Testis (tissue), 3 donors: ENCODE results near the gene ACAA2. TPM values are rescaled to one million over a fixed set of nuclear protein-coding genes. Genes with fewer than 3 reads are reported as not detected.
"Not testable (repeated sequence)": the region's sequence is repeated elsewhere in the genome, so short reads cannot be mapped to it uniquely, and the experiment has no call there.

ENCODE experiments used
- DNase-seq: peaks from one replicate; pipeline ENCODE4 v3.0.0-alpha.2; 2019
- H3K27ac ChIP-seq, 2 donors: fragments of 200-600 bp; sonication (generic); one replicate each; pipeline ENCODE4 v1.5.1; 2019
- H3K27me3 ChIP-seq: fragments of 200-600 bp; sonication (generic); one replicate; pipeline ENCODE4 v1.5.1; 2019
- H3K36me3 ChIP-seq: fragments of 200-600 bp; sonication (generic); one replicate; pipeline ENCODE4 v1.5.1; 2017; ENCODE audit warnings: low read depth; ENCODE audit errors: missing control alignments
- H3K4me1 ChIP-seq: fragments of 200-600 bp; sonication (generic); one replicate; pipeline ENCODE4 v1.5.1; 2019
- H3K4me3 ChIP-seq, 2 donors: fragments of 200-600 bp; sonication (generic); one replicate each; pipeline ENCODE4 v1.5.1; 2017 to 2019
- H3K9me3 ChIP-seq: fragments of 200-600 bp; sonication (generic); one replicate; pipeline ENCODE4 v1.5.1; 2017
- POLR2A ChIP-seq: fragments of 450-650 bp; IDR thresholded peaks from one replicate; pipeline ENCODE4 v1.6.1; 2017; ENCODE audit warnings: antibody characterized with exemption, mild to moderate bottlenecking, moderate library complexity
- WGBS, 2 donors: methylation state at CpG; one replicate each; pipeline ENCODE4 v1.1.5; 2018; 5-methylcytosine and 5-hydroxymethylcytosine counted together
- intact Hi-C: fragments of 100-400 bp; cut with DNase I; formaldehyde crosslinking; loops from one replicate; pipeline ENCODE4 v1.15.1; 2023; ENCODE audit warnings: low total_unique reads
- polyA plus RNA-seq: library from polyadenylated mRNA; stranded (reverse); fragments of 350-450 nt; fragmentation: Illumina TruSeq; extraction: RNeasy Lipid Tissue Mini Kit (QIAGEN cat#74804); gene quantifications from one replicate; pipeline ENCODE4 v1.2.3, GENCODE V29; 2014; ENCODE audit warnings: low read depth, low replicate concordance; ENCODE audit not compliant: insufficient read depth
- total RNA-seq, 2 donors: library from RNA; depleted of rRNA; stranded (reverse); fragments of >200 nt; gene quantifications; one replicate each; pipeline ENCODE4 v1.2.3, GENCODE V29; 2016
- TF ChIP-seq, protein P1 (sequence below), 3 experiments: fragments of 450-650 bp in 2 of 3; fragments of 200-600 bp in 1 of 3; sonication (generic) in 1 of 3; IDR thresholded peaks; one replicate each; pipeline ENCODE4 v1.5.1; 2016 to 2019; ENCODE audit warnings: antibody characterized with exemption in 3 of 3, mild to moderate bottlenecking in 2 of 3, moderate library complexity in 1 of 3

Gene ACAA2
- total and polyA plus RNA-seq, 3 donors from 2014 or later = 42.2 to 77.2 (median 48.7) TPM

GRCh38 chr18:49794743-49795142 is 18.6 kb downstream of the ACAA2 start:
- H3K36me3 ChIP-seq = peaks cover 8% of the 10 kb centered on the region
- H3K27ac ChIP-seq = no peak overlapping the region
- no peaks in the 10 kb centered on the region for H3K4me1 ChIP-seq
- H3K4me3 ChIP-seq = no peak overlapping the region
- no peaks in the 10 kb centered on the region for H3K9me3 ChIP-seq
- WGBS, 2 donors = 94 to 98% methylated on average over 3 of the region's 3 CpGs
- TF ChIP-seq, protein P1, sequence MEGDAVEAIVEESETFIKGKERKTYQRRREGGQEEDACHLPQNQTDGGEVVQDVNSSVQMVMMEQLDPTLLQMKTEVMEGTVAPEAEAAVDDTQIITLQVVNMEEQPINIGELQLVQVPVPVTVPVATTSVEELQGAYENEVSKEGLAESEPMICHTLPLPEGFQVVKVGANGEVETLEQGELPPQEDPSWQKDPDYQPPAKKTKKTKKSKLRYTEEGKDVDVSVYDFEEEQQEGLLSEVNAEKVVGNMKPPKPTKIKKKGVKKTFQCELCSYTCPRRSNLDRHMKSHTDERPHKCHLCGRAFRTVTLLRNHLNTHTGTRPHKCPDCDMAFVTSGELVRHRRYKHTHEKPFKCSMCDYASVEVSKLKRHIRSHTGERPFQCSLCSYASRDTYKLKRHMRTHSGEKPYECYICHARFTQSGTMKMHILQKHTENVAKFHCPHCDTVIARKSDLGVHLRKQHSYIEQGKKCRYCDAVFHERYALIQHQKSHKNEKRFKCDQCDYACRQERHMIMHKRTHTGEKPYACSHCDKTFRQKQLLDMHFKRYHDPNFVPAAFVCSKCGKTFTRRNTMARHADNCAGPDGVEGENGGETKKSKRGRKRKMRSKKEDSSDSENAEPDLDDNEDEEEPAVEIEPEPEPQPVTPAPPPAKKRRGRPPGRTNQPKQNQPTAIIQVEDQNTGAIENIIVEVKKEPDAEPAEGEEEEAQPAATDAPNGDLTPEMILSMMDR (IDR thresholded peaks at IDR 0.05) = no peak
- TF ChIP-seq POLR2A = no peak
- no peak for DNase-seq
- H3K27me3 ChIP-seq = no peaks in the 10 kb centered on the region
- intact Hi-C loops = no loop called here

- H3K27me3 ChIP-seq, H3K9me3 ChIP-seq, intact Hi-C loops, H3K27ac ChIP-seq, H3K4me3 ChIP-seq, H3K4me1 ChIP-seq, H3K36me3 ChIP-seq, DNase-seq: not testable (repeated sequence)
- WGBS, 2 donors = 88 to 91% methylated on average over 7 to 8 of the region's 8 CpGs
Measured at GRCh38 chr18:49789560-49790134, 23.7 kb downstream of the ACAA2 start.

GRCh38 chr18:49788327-49788898 is 24.9 kb downstream of the ACAA2 start:
- H3K4me1 ChIP-seq = no peaks in the 10 kb centered on the region
- no peak for DNase-seq
- H3K36me3 ChIP-seq = peaks cover 4% of the 10 kb centered on the region
- no peak overlapping the region for H3K27ac ChIP-seq
- H3K27me3 ChIP-seq = no peaks in the 10 kb centered on the region
- WGBS, 2 donors = 77 to 81% methylated on average over 5 of the region's 5 CpGs
- TF ChIP-seq, protein P1 (IDR thresholded peaks at IDR 0.05) = no peak
- no peak for TF ChIP-seq POLR2A
- no peak overlapping the region for H3K4me3 ChIP-seq
- intact Hi-C loops = no loop called here
- H3K9me3 ChIP-seq = no peaks in the 10 kb centered on the region

- no peaks in the 10 kb centered on the region for H3K9me3 ChIP-seq
- 89 to 90% methylated on average over 1 of the region's 1 CpG for WGBS, 2 donors
- DNase-seq = no peak
- no peaks in the 10 kb centered on the region for H3K4me1 ChIP-seq
- TF ChIP-seq, protein P1 (IDR thresholded peaks at IDR 0.05) = no peak
- TF ChIP-seq POLR2A = no peak
- H3K4me3 ChIP-seq = no peak overlapping the region
- H3K27me3 ChIP-seq = no peaks in the 10 kb centered on the region
- H3K27ac ChIP-seq = no peak overlapping the region
- no peaks in the 10 kb centered on the region for H3K36me3 ChIP-seq
- intact Hi-C loops = no loop called here
Measured at GRCh38 chr18:49786019-49786720, 27.2 kb downstream of the ACAA2 start.

DNA sequence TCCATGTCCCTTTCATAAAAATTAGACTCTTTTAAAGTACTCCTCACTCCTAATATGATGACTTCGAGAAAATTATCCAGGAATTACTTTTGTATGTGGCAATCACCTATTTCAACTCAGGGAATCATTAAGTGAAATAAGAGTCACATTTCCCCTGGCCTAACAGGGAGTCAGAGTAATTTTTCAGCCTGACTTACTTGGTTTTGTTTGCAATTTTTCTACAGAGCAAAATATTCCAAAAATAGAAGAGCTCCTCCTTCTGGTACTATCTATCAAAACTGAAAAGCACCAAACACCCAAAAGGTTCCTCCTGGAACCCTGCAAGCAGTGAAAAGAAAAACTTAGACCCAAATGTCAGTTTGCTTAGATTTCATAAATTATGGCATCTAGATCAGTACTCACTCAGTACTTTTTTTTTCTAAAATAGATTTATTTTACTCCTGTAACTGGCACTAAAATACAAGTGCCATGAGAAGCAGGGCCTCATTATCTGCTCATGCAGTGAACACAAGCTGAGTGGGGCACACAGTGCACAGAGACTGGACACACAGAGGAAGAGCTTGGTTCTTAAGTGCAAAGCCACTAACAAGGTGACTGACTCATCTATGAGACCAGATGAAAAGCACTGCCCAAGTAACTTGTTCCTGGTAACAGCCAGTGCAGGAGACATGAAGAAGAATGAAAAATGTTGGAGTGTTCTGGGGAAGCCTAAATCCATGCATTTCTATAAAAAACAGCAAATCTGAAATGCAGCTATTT is 28.7 kb downstream of the ACAA2 start:
- H3K27ac ChIP-seq = no peak overlapping the region
- no peaks in the 10 kb centered on the region for H3K4me1 ChIP-seq
- TF ChIP-seq, protein P1 (IDR thresholded peaks at IDR 0.05) = no peak
- no peak for TF ChIP-seq POLR2A
- no peaks in the 10 kb centered on the region for H3K27me3 ChIP-seq
- intact Hi-C loops = no loop called here
- WGBS, 2 donors = 77 to 86% methylated on average over 1 of the region's 1 CpG
- DNase-seq = no peak
- H3K36me3 ChIP-seq = no peaks in the 10 kb centered on the region
- H3K9me3 ChIP-seq = no peaks in the 10 kb centered on the region
- no peak overlapping the region for H3K4me3 ChIP-seq

- H3K27ac ChIP-seq, H3K4me1 ChIP-seq, H3K9me3 ChIP-seq, H3K4me3 ChIP-seq, intact Hi-C loops, H3K27me3 ChIP-seq, H3K36me3 ChIP-seq, DNase-seq: not testable (repeated sequence)
- 93 to 97% methylated on average over 3 of the region's 3 CpGs for WGBS, 2 donors
Measured at GRCh38 chr18:49783631-49784030, 29.7 kb downstream of the ACAA2 start.
